Naive B cell (primary cell): ENCODE data around the gene SLC25A26. TPM values are rescaled to one million over a fixed set of nuclear protein-coding genes. Genes with fewer than 3 reads are reported as not detected.
"Not testable (repeated sequence)": the region's sequence is repeated elsewhere in the genome, so short reads cannot be mapped to it uniquely, and the experiment has no call there.

Experiments used
- ATAC-seq, 2 donors: fragments of 150-1000 bp; cut with Tn5 transposase; 2 replicates each; pipeline ENCODE4 v1.10.0; 2021; ENCODE audit warnings: low read depth in 2 of 2, mild to moderate bottlenecking in 2 of 2, moderate library complexity in 2 of 2
- DNase-seq: peaks from one replicate; pipeline ENCODE4 v3.0.0; 2022
- H3K27ac Mint-ChIP-seq, 6 donors: one replicate each; pipeline ENCODE4 v1.8.0; 2020 to 2022; ENCODE audit warnings: mild to moderate bottlenecking in 6 of 6, mixed read lengths in 6 of 6, moderate library complexity in 5 of 6, inconsistent platforms in 2 of 6
- H3K27me3 Mint-ChIP-seq, 3 donors: one replicate each; pipeline ENCODE4 v1.8.0; 2021 to 2022; ENCODE audit warnings: mixed read lengths in 3 of 3, mild to moderate bottlenecking in 1 of 3
- H3K36me3 Mint-ChIP-seq, 2 donors: one replicate each; pipeline ENCODE4 v1.8.0; 2020 to 2022; ENCODE audit warnings: mixed read lengths in 2 of 2, inconsistent platforms in 1 of 2, mild to moderate bottlenecking in 1 of 2
- H3K4me1 Mint-ChIP-seq, 3 donors: one replicate each; pipeline ENCODE4 v1.8.0; 2020 to 2022; ENCODE audit warnings: mixed read lengths in 3 of 3, inconsistent platforms in 1 of 3, mild to moderate bottlenecking in 1 of 3, moderate library complexity in 1 of 3
- H3K4me3 Mint-ChIP-seq, 8 donors: one replicate each; pipeline ENCODE4 v1.8.0; 2020 to 2022; ENCODE audit warnings: mild to moderate bottlenecking in 8 of 8, mixed read lengths in 8 of 8, moderate library complexity in 8 of 8, inconsistent platforms in 2 of 8
- H3K9me3 Mint-ChIP-seq, 7 donors: one replicate each; pipeline ENCODE4 v1.8.0; 2020 to 2022; ENCODE audit warnings: mixed read lengths in 7 of 7, mild to moderate bottlenecking in 5 of 7, inconsistent platforms in 2 of 7, moderate library complexity in 1 of 7
- polyA plus RNA-seq, 6 donors: library from polyadenylated mRNA; unstranded; fragments of 300-500 nt; fragmentation: Illumina TruSeq; gene quantifications; one replicate each; pipeline ENCODE4 v1.2.3, GENCODE V29; 2021; ENCODE audit warnings: low read depth in 6 of 6

SLC25A26 gene
- polyA plus RNA-seq, 6 donors from 2014 or later, result 25.9 to 80.1 (median 35.3) TPM

DNA sequence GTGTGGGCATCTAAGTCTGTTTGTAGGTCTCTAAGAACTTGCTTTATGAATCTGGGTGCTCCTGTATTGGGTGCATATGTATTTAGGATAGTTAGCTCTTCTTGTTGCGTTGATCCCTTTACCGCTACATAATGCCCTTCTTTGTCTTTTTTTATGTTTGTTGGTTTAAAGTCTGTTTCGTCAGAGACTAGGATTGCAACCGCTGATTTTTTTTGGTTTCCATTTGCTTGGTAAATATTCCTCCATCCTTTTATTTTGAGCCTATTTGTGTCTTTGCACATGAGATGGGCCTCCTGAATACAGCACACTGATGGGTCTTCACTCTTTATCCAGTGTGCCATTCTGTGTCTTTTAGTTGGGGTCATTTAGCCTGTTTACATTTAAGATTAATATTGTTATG is 71.1 kb downstream of the SLC25A26 start:
- H3K27me3 Mint-ChIP-seq, DNase-seq, H3K4me3 Mint-ChIP-seq, ATAC-seq: not testable (repeated sequence)
- Mint-ChIP-seq H3K4me1 (peaks cover 37 to 54% (median 37%) of the 10 kb centered on the region in 3 donors), H3K9me3 (peaks cover 0 to 40% (median 14%) of the 10 kb centered on the region in 7 donors), H3K27ac (peak overlapping the region in 3 of 6 donors; percentile 16 to 49 (median 26)), H3K36me3 (peaks cover 10 to 12% of the 10 kb centered on the region in 2 donors)

DNA sequence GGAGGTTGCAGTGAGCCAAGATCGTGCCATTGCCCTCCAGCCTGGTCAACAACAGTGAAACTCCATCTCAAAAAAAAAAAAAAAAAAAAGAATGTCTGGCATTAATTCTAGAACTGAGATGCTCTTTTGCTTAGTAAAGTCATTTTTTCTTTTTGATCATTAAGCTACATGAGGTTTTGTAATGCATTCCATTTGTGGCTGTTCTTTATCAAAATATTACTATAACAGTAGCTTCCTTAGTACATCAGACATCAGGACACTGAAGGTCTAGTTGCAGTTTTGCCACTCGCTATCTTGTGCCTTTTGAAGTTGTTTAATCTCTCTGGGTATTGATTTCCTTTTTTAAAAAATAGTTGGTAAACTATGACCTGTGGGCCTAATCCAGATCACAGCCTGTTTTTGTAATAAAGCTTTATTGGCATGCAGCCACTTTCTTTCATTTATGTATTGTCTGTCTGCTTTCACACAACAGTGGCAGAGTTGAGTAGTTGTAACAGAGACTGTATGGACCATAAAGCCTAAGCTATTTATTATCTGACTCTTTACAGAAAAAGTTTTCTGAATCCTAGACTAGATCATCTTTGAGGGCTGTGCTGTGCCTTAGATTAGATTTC is 76.6 kb downstream of the SLC25A26 start:
- Mint-ChIP-seq H3K4me3 (no peak overlapping the region), H3K4me1 (peaks cover 22 to 35% (median 26%) of the 10 kb centered on the region in 3 donors)
- no peak for ATAC-seq

DNA sequence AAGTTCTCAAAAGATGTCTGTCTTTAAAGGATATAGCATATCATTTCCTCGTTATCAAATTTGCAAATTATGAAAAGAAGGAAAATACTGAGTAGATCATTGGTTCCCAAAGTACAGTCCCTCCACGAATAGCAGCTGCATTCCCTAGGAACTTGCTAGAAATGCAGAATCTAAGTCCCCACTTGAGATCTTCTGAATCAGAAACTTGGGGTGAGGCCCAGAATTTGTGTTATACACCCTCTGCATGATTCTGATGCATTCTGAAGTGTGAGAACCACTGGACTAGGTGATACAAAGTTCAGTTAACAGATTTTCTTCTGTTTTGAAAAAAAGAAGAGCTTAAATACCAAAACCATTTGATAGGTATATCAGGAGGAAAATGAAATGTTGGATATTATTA is 77.1 kb downstream of the SLC25A26 start:
- Mint-ChIP-seq H3K27me3 (no peaks in the 10 kb centered on the region), H3K4me3 (no peak overlapping the region), H3K9me3 (no peaks in the 10 kb centered on the region), H3K36me3 (peaks cover 0 to 6% of the 10 kb centered on the region in 2 donors), H3K4me1 (peaks cover 22 to 35% (median 31%) of the 10 kb centered on the region in 3 donors), H3K27ac (peak overlapping the region in 2 of 6 donors; percentile 64 to 68)
- ATAC-seq (no peak), DNase-seq (no peak)

More for the DNA sequence above, 76.6 kb downstream of the SLC25A26 start:
- H3K27ac Mint-ChIP-seq, result peak overlapping the region in 3 of 6 donors; percentile 64 to 74 (median 68)
- no peaks in the 10 kb centered on the region for H3K27me3 Mint-ChIP-seq
- no peak for DNase-seq
- peaks cover 0 to 10% of the 10 kb centered on the region in 2 donors for H3K36me3 Mint-ChIP-seq
- no peaks in the 10 kb centered on the region for H3K9me3 Mint-ChIP-seq

- Mint-ChIP-seq H3K4me3 (no peak overlapping the region), H3K27me3 (no peaks in the 10 kb centered on the region), H3K36me3 (peaks cover 0 to 4% of the 10 kb centered on the region in 2 donors), H3K4me1 (peaks cover 22 to 40% (median 38%) of the 10 kb centered on the region in 3 donors), H3K27ac (peak overlapping the region in 2 of 6 donors; percentile 68 to 83), H3K9me3 (no peaks in the 10 kb centered on the region)
- ATAC-seq (no peak), DNase-seq (no peak)
These were observed 77.8 kb downstream of the SLC25A26 start for GRCh38 chr3:66298591-66298990.

DNA sequence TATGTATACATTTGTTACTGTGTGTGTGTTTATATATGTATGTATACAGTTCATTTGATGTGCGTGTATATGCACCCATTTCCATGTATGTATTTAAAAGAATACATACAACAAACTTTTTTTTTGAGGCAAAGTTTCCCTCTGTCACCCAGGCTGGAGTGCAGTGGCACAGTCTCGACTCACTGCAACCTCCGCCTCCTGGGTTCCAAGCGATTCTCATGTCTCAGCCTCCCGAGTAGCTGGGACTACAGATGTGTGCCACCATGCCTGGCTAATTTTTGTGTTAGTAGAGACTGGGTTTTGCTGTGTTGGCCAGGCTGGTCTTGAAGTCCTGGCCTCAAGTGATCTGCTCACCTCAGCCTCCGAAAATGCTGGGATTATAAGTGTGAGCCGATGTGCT is 78.3 kb downstream of the SLC25A26 start:
- DNase-seq, H3K9me3 Mint-ChIP-seq, H3K36me3 Mint-ChIP-seq, ATAC-seq, H3K27me3 Mint-ChIP-seq, H3K4me3 Mint-ChIP-seq: not testable (repeated sequence)
- H3K4me1 Mint-ChIP-seq, result peaks cover 24 to 43% (median 43%) of the 10 kb centered on the region in 3 donors
- H3K27ac Mint-ChIP-seq, result peak overlapping the region in 2 of 6 donors; percentile 68 to 83

DNA sequence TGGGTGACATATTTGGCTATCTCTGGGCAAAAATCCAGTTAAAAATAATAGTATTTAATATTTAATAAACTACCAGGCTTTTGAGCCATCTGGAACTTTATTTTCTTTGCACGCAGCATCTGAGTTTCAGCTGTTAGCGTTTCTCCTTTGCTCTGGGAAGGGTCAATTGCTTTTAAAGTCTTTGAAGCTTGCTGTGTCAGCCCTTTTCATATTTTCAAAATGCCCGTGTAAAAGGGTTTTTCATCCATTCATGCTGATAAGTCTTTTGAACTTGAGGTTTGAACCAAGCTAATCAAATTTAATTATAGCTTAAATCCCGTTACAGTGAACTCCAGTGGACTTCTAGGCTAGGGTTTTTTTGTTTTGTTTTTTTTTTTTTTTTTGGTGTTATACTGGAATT is 79.1 kb downstream of the SLC25A26 start:
- peaks cover 0 to 4% of the 10 kb centered on the region in 2 donors for H3K36me3 Mint-ChIP-seq
- peak overlapping the region in 2 of 6 donors; percentile 12 to 37 for H3K27ac Mint-ChIP-seq
- H3K9me3 Mint-ChIP-seq, result no peaks in the 10 kb centered on the region
- no peak overlapping the region for H3K4me3 Mint-ChIP-seq
- DNase-seq (no peak), ATAC-seq (no peak)
- no peaks in the 10 kb centered on the region for H3K27me3 Mint-ChIP-seq
- H3K4me1 Mint-ChIP-seq, result peaks cover 31 to 51% (median 45%) of the 10 kb centered on the region in 3 donors

- Mint-ChIP-seq H3K27me3 (no peaks in the 10 kb centered on the region), H3K4me1 (peaks cover 31 to 58% (median 55%) of the 10 kb centered on the region in 3 donors), H3K36me3 (peaks cover 4 to 6% of the 10 kb centered on the region in 2 donors), H3K4me3 (peak overlapping the region in 7 of 8 donors; percentile 44 to 77 (median 54)), H3K27ac (peak overlapping the region; percentile 85 to 97 (median 92)), H3K9me3 (peaks cover 0 to 9% (median 0%) of the 10 kb centered on the region in 7 donors)
- ATAC-seq, result peak; percentile 83 to 85
- peak; percentile 40 for DNase-seq
These were observed 81.5 kb downstream of the SLC25A26 start for GRCh38 chr3:66302288-66302687.

- H3K4me3 Mint-ChIP-seq, result peak overlapping the region in 6 of 8 donors; percentile 26 to 61 (median 41)
- ATAC-seq (peak; percentile 49 to 58), DNase-seq (no peak)
- H3K9me3 Mint-ChIP-seq, result peaks cover 0 to 9% (median 0%) of the 10 kb centered on the region in 7 donors
- no peaks in the 10 kb centered on the region for H3K27me3 Mint-ChIP-seq
- H3K4me1 Mint-ChIP-seq, result peaks cover 31 to 61% (median 45%) of the 10 kb centered on the region in 3 donors
- peaks cover 4 to 6% of the 10 kb centered on the region in 2 donors for H3K36me3 Mint-ChIP-seq
- H3K27ac Mint-ChIP-seq, result peak overlapping the region; percentile 80 to 96 (median 86)
These were observed 82.7 kb downstream of the SLC25A26 start for GRCh38 chr3:66303491-66303901.

DNA sequence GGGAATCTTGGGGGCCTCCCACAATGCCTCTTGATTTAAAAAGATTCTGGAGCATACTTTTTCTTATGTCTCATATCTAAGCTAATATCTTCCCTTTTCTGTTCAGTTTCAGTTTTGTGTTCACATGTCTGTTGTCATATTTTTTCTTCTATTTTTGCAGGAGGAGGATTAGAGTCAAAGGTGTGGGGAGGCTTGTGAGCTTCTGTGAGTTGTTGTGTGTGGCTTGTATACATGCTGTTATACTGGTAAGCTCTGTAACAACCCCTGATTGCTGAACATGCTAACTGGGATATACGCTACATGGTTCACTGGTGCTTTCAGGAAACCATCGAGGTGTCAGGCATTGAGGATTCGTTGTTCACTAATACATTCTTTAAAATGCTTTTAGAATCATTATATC is 83.5 kb downstream of the SLC25A26 start:
- peaks cover 4 to 6% of the 10 kb centered on the region in 2 donors for H3K36me3 Mint-ChIP-seq
- ATAC-seq (peak in 1 of 2 donors; percentile 6), DNase-seq (no peak)
- H3K27me3 Mint-ChIP-seq, result no peaks in the 10 kb centered on the region
- H3K27ac Mint-ChIP-seq, result peak overlapping the region; percentile 57 to 96 (median 86)
- peak overlapping the region in 7 of 8 donors; percentile 2 to 76 (median 41) for H3K4me3 Mint-ChIP-seq
- peaks cover 31 to 55% (median 45%) of the 10 kb centered on the region in 3 donors for H3K4me1 Mint-ChIP-seq
- peaks cover 0 to 9% (median 0%) of the 10 kb centered on the region in 7 donors for H3K9me3 Mint-ChIP-seq

- Mint-ChIP-seq H3K4me1 (peaks cover 31 to 48% (median 45%) of the 10 kb centered on the region in 3 donors), H3K27ac (peak overlapping the region in 4 of 6 donors; percentile 43 to 89 (median 58))
- H3K9me3 Mint-ChIP-seq, H3K36me3 Mint-ChIP-seq, ATAC-seq, H3K4me3 Mint-ChIP-seq, H3K27me3 Mint-ChIP-seq, DNase-seq: not testable (repeated sequence)
These were observed 85.3 kb downstream of the SLC25A26 start for GRCh38 chr3:66306086-66306485.

GRCh38 chr3:66306991-66307390 is 86.2 kb downstream of the SLC25A26 start:
- not testable (repeated sequence) for DNase-seq, ATAC-seq, H3K27me3 Mint-ChIP-seq, H3K36me3 Mint-ChIP-seq, H3K9me3 Mint-ChIP-seq, H3K4me3 Mint-ChIP-seq
- peak overlapping the region in 1 of 6 donors; percentile 26 for H3K27ac Mint-ChIP-seq
- peaks cover 22 to 39% (median 37%) of the 10 kb centered on the region in 3 donors for H3K4me1 Mint-ChIP-seq

- Mint-ChIP-seq H3K4me1 (peaks cover 21 to 32% (median 32%) of the 10 kb centered on the region in 3 donors), H3K36me3 (peaks cover 15 to 20% of the 10 kb centered on the region in 2 donors), H3K27ac (no peak overlapping the region), H3K9me3 (peaks cover 0 to 16% (median 9%) of the 10 kb centered on the region in 7 donors), H3K4me3 (peak overlapping the region in 1 of 8 donors; percentile 48), H3K27me3 (no peaks in the 10 kb centered on the region)
- ATAC-seq, result peak in 1 of 2 donors; percentile 56
- no peak for DNase-seq
These were observed 91.2 kb downstream of the SLC25A26 start for GRCh38 chr3:66312039-66312438.

- no peak for ATAC-seq
- Mint-ChIP-seq H3K4me1 (peaks cover 25 to 43% (median 35%) of the 10 kb centered on the region in 3 donors), H3K27ac (no peak overlapping the region), H3K27me3 (no peaks in the 10 kb centered on the region), H3K9me3 (peaks cover 0 to 16% (median 9%) of the 10 kb centered on the region in 7 donors), H3K4me3 (no peak overlapping the region), H3K36me3 (peaks cover 15 to 26% of the 10 kb centered on the region in 2 donors)
- no peak for DNase-seq
These were observed 93.7 kb downstream of the SLC25A26 start for GRCh38 chr3:66314455-66314854.
